Cerebellar cortex (tissue), 1 donor: ENCODE data around the gene FOXL2NB.
"Not testable (repeated sequence)": the region's sequence is repeated elsewhere in the genome, so short reads cannot be mapped to it uniquely, and the experiment has no call there.

ENCODE experiments used
- DNase-seq: peaks from one replicate; pipeline ENCODE4 v3.0.0-alpha.2; 2015; ENCODE audit warnings: low spot score

The FOXL2NB gene

DNA sequence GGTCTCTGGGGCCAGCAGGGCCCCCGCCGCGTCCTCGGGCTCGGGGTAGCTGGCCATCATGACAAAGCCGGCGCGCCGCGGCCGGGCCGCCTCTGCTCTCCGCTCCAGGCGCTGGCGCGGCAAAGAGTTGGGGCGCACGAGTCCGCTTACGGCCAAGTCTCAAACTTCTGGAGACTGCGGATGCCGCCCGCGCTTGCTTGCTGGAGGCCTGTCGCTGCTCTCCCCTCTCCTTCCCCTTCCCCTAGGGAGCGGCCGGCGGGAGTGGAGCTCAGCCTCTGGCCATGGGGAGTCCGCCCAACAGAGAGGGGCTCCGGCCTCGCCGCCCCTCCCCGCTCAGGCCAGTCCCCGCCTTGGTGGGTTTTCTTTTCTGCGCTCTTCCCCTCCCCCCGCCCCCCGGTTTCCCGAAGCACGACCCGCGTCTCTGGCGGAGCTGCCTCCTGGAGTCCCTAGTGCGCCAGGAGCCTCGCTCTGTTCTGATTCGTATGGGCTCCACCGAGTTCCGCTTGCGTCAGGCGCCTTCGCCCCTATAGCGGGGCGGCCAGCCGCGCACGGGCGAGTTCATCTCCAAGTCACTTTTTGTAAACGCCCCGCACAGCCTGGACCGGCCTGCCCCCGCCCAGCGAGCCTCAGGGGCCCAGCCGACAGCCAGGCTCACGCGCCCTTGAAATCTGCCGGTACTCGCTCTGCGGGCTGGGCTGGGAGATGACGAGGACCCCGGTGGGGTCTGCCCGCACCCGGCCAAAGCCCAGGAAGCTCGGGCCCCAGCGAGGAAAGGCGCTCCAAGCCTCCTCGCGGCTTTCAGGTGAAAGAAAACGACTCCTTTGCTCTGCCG lies at the start of gene FOXL2NB, which contains the start of gene FOXL2:
FOXL2NB (plus strand) TSS at position 555 of the 832 bp plus-strand sequence; CDS start at position 703, 148 bp downstream.
FOXL2 (minus strand) TSS at position 475 of the 832 bp plus-strand sequence; CDS start at position 60, 415 bp downstream.
- DNase-seq, result no peak

DNA sequence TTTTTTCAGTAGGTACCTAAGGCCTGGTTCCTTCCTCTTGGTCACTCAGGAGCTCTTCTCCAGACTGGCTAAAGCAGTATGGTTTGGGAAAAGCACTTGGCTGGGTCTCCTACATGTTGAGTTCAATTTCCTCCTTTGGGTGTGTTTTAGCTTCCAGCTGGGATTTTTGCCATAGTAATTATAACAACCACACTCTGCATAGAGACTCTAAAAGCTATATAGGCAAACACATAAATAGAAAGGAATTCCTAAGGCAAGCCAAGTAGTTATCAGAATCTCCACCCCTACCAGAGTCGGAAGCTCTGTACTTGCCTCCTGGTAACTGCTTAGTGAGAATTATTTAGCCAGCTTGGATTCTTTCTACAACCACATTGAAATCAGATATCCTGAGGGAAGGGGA lies 48.7 kb upstream of the FOXL2NB start:
- no peak for DNase-seq

- no peak for DNase-seq
Observed at GRCh38 chr3:138898708-138899107, 48.3 kb upstream of the FOXL2NB start.

GRCh38 chr3:138899351-138899991 lies 47.5 kb upstream of the FOXL2NB start:
- no peak for DNase-seq

GRCh38 chr3:138901567-138901966 lies 45.5 kb upstream of the FOXL2NB start:
- no peak for DNase-seq

DNA sequence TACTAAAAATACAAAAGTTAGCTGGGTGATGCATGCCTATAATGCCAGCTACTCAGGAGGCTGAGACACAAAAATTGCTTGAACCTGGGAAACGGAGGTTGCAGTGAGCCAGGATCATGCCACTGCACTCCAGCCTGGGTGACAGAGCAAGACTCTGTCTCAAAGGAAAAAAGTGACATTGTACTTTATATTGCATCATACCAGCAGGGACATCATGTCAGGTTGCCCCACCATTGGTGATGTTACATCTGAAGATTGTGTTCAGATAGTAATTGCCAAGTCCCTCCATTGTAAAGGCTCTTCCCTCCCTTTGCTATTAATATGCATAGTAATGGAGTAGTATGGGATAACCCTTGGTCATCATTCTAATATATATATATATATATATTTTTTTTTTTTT lies 44.8 kb upstream of the FOXL2NB start:
- no peak for DNase-seq

- DNase-seq, result no peak
Observed at GRCh38 chr3:138907539-138907938, 39.5 kb upstream of the FOXL2NB start.

DNA sequence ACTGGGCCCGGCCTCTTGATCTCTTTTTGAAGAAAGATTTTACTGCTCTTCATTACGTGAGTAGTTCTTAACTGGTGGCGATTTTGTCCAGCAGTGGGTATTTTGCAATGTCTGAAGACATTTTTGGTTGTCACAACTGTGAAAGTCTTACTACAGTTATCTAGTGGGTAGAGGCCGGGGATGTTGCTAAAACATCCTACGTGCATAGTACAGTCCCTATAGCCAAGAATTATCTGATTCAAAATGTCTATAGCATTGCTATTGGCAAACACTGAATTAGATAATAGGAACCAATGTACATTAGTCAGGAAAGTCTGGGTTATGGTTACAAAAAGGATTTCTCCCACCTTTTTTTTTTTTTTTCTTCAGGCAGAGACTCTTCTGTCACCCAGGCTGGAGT lies 38.2 kb upstream of the FOXL2NB start:
- no peak for DNase-seq

DNA sequence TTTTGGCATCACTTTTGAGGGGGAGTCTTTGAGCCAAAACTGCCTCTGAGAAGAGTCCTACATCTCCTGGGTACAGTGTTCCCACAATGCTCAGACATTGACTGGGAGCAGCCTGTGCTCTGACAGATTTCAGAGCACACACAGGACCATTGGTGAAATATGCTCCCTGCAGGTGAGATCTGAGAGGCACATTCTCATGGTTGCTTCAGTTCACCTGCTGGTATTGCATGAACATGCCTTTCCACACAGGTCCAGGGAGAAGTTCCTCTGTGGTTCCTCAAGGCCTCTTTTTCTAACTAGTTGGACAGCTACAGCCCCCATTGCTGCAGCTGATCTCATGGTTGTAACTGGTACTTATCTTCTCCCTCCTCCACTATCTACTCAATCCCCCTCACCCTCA lies 37.1 kb upstream of the FOXL2NB start:
- no peak for DNase-seq

DNA sequence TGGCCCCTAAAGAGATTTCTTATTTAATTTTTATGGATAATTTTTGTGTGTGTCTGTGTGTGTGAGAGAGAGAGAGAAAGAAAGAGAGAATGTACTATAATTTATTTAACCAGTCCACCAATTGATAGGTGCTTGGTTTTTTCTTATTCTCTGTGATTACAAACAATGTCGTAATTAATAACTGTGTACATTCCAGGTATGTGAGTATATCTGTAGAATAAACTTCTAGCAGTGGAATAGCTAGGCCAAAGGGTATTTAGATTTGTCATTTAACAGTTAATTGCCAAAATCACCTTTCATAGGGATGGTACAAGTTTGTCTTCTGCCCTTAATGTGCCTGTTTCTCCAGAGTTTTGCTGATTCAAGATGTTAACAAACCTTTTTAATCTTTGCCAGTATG lies 35.4 kb upstream of the FOXL2NB start:
- DNase-seq, result no peak

DNA sequence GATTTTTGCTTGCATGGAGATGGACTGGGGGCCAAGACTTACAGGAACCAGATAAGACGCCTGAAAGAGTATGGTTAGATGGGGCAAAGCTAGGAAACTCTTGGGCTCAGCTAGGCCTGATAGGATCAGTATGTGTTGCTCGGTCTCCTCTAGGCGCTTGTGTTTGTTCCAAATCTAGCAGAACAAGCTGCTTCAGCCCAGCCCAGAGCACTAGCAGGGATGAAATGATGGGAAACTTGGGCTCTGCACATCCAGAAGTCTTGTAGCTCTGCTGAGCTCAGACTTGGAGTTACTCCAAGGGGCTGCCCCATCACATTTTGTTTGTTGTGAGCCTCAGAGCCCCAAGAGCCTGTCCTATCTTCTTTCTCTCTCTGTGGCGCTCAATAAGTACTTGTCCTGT lies 34.8 kb upstream of the FOXL2NB start:
- DNase-seq, result no peak

- no peak for DNase-seq
Observed at GRCh38 chr3:138913766-138914165, 33.3 kb upstream of the FOXL2NB start.

DNA sequence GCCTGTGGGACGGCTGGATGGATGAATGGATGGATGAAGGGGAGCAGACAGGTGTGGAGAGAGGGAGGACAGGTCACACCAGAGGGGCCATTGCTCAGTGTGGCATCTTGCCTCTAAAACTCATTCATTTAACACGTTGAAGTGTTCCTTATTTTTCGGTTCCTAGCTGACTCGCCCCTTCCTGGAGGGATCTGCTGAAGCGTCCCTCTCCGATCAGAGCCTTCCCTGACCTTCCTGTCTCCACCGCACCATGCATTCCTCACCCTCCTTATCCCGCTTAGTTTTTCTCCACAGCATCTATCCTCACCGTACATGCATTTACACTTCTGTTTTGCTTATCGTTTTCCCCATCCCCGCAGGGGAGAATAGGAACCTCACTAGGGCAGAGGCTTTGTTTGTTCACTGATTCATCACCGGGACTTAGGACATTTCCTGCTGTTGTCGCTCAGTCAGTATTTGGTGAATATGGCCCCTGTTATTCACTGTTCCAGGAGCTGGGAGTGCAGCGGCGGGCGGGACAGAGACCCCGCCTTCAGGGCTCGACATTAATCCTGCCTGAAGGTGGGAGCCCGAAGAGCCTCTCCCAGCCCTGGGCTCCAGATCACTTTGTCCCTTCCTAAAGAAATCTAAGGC lies 32.0 kb upstream of the FOXL2NB start:
- DNase-seq, result peak; percentile 24

DNA sequence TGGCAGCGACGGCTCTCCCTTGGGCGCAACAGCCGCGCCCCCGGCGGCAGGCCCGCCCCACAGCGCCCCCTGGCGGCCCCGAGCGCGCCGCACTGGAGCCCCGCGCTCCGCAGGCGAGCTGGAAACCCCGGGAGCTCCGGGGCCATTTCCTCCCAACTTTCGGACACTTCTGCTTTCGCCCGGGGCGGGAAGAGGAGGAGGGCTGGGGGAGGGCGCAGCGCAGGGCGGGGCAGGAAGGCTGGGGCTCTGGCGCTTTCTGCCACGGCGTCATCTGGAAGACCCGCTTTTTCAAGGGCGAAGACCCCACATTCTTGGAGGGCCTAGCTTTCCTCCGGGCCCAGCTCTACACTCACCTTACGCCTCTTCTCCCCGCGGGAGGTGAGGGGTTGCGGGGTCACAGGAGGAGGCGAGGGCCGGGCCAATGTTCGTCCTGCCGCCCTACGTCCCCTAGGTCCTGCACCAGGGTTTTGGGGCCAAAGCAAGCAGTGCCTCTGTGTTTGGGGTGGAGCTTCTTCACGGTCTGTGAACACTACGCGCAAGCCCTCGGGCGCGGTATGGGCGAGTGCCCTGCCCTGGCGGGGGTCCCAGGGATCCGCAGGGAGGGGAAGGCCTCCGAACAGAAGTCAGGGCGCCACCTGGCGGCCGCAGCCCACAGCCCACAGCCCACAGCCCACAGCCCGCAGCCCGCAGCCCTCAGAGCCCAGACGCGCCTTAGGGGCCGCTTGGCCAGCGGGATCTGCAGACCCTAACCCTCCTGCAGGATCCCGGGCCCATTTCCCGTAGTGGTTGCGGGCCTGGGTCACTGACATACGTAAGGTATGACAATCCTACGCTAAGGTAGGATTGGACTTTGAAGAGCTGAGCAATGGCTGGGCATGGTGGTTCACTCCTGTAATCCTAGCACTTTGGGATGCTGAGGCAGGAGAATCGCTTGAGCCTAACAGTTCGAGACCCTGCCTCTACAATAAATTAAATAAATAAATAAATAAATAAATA lies 31.2 kb upstream of the FOXL2NB start:
- DNase-seq, result peak; percentile 84

GRCh38 chr3:138916824-138917223 lies 30.2 kb upstream of the FOXL2NB start:
- no peak for DNase-seq

DNA sequence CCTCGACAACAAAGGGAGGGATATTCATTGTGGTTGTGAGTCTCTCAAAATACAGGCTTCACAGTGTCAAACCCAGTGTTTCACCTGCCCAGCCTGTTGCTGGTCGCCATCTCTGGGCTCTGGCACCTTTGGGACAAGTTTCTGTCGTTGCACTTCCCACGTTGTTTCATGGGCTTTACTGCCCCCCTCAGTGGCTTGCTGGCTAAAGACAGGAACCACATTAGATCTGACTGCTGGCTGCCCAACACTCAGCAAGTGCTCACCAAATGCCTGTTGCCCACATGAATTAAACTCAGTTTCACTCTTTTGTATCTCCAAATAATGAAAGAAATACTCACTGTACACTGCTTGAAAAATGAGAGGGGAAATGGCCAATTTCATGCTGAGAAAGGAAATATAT lies 27.7 kb upstream of the FOXL2NB start:
- DNase-seq, result no peak

GRCh38 chr3:138921316-138922292 lies 25.4 kb upstream of the FOXL2NB start:
- no peak for DNase-seq

DNA sequence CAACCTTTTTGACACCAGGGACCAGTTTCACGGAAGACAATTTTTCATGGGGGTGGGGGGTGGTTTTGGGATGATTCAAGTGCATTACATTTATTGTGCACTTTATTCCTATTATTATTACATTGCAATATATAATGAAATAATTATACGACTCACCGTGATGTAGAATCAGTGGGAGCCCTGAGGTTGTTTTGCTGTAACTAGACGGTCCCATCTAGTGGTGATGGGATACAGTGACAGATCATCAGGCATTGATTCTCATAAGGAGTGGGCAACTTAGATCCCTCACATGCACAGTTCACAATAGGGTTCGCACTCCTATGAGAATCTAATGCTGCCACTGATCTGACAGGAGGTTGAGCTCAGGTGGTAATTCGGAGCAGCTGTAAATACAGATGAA lies 24.6 kb upstream of the FOXL2NB start:
- not testable (repeated sequence) for DNase-seq

- DNase-seq, result peak; percentile 76
Observed at GRCh38 chr3:138923531-138923994, 23.5 kb upstream of the FOXL2NB start.

DNA sequence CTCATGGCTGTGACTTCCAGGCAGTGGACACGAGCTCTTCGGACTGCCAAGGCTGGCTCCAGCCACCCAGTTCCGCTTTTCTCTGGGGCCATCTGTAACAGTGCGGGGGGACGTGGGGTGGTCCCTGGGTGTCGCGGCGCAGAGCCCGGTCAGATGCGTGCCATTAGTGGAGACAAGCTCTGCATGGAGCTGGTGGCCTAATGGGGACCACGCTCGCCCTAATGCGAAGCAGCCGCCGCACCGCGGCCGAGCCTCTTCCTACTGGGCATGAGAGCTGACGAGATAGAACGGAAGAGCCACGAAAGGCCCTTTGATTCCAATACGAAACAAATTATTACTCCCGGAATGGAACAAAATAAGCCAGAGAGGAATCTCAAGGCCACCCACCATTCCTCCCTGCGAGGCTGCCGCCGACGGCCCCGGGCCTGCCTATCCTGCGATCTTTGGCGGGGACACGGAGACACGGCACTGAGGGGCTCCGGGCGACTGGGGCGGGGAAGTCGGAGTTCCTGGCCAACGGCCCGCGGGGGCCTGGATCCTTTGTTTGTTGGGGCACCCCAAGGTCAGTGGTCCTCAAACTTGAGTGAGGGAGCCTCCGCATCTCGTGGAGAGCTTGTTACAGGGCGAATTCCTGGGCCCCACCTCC lies 18.2 kb upstream of the FOXL2NB start:
- no peak for DNase-seq
